ENCODE data around the gene MAD1L1.

Gene MAD1L1

DNA sequence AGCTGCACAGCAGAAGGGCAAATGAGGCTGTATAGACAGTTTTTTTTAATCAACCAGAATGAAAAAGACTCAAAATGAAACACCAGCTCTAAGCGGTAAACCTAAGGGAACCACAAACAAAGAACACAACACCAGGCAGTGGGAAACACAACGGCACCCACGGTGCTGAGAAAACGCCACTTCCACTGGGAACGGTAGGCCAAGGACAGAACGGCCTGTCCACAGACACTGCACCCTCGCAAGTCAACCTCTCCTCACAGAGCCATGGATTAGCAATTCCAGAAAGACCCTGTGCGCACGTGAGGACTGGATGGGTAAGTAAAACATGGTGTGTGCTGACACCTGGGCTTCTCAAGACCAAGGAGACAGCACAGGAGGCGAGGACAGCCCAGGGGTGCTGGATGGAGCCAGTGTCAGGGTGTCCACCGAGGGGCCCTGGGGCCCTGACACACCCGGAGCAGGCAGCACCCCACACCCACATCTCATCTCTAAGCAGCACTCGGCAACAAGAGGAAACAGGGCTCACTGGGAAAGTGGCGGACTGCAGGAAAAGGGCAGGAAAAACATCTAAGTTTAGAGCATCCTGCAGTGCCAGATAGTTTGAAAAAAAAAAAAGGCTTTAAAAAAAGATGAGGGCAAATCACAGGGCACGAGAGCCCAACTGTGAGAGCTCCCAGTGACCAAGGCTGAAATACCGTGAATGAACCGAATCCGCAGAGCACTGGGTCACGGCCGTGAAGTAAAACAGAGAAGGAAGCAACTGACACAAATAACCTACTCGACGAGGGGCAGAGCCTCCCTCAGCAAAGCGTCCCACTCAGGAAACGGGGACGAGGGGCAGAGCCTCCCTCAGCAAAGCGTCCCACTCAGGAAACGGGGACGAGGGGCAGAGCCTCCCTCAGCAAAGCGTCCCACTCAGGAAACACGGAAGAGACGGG, 120.2 kb downstream of the MAD1L1 start:
- DNase-seq = no peak

DNA sequence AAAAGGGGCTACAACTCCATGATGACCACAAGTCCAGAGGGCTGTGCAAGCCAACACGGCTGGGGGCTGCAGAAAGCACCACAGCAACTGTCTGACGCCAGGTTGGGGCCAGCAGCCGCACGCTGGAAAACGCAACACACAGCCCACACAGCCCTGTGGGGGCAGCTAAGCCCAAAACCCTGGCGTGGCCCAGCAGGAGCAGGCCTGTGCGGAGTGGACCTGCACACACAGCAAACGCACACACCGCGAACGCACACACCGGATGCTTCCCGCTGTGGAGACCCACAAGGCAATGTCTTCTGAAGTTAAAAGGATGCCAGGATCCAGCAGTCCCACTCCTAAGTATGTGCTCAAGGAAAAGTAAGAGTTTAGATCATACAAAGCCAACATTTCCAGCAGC, 121.2 kb downstream of the MAD1L1 start:
- DNase-seq = no peak

DNA sequence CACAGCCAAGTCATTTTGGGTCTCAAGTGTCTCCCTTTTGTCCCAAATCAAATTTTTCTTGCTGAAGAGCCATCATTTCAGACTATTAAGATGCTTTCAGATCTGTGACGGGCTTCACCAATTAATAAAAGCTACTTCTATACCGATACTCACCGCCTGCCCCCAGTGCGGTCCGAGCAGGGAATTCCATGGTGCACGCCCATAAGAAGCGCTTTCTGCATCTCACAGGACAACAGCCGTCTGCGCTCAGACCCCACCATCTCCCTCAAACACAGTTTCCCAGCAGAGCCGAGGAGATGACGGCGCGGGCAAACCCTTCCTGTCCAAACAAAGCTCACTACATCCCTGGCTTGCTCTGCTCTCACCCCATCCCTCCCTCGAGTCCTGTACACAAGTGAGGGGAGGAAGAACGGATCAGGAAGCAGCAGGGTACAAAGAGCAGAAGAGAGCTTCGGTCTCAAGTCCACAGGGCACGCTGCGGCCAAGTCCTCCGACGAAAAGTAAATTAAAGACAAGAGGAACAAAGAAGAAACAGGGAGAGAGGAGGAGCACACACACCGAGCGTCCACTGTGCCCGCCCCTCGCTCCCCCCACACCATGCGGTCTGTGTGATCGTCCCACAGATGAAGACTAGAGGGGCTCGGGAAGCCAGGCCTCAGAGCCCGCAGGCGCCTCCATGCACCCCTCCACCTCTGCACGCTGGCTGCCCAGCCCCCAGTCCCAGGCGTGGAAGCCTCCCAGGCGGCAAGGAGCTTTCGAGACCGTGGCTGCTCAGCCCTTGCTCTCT, 121.9 kb downstream of the MAD1L1 start:
- no peak for DNase-seq

DNA sequence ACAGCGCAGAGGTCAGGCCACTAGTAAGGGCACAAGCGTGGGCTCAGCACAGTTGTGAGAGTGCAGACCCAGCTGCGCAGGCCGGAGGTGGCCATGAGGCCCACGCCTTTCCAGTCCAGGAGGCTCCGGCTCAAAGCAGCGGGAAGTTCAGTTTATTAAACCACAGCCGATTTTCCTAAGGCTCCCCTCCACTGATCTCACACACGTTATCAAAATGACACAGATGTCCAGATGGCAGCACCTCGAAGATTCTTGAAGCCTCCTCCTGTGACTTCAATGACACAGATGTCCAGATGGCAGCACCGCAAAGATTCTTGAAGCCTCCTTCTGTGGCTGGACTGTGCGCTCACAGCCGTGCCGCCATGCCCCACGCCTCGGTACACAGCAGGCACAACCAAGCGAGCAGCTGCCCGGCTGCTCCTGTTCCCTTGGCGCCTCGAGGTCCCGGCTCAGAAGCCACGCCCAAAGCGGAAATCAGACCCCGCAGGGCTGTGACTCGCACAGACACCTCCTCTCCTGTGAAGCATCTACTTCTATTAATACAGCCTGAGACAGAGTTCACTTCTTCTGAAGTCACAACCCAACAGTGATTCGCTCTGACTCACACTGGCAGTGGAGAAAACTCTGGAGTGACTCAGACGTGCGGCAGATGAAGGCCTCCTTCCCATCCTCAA, 122.7 kb downstream of the MAD1L1 start:
- DNase-seq = peak; percentile 50 to 59

DNA sequence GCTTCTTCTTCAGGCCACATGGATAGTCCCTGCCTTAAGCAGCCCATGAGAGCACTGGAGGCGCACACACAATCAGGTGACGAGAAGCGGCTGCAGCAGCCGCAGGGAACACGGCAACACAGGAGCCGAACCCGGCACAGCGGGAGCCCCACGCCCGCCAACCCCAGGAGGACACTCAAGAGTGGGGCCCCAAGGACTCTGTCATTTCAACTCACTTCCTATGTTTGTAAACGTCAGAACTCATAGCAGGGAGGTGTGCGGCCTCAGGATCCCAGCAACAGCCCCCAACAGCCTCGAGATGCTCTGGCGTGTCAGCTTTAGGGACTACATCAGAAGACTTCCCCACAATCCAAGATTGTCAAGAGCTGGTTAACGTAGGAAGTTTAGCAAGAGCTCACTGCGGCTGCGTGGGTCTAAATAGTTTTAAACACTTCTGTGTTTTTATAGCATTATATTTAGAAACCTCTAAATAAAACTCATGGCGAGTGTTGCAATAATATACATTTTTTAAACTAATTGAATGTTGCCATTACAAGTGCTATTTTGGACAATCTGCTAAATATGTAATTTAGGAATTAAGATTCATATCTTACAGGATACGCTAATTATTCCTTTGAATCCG, 123.4 kb downstream of the MAD1L1 start:
- DNase-seq = no peak

DNA sequence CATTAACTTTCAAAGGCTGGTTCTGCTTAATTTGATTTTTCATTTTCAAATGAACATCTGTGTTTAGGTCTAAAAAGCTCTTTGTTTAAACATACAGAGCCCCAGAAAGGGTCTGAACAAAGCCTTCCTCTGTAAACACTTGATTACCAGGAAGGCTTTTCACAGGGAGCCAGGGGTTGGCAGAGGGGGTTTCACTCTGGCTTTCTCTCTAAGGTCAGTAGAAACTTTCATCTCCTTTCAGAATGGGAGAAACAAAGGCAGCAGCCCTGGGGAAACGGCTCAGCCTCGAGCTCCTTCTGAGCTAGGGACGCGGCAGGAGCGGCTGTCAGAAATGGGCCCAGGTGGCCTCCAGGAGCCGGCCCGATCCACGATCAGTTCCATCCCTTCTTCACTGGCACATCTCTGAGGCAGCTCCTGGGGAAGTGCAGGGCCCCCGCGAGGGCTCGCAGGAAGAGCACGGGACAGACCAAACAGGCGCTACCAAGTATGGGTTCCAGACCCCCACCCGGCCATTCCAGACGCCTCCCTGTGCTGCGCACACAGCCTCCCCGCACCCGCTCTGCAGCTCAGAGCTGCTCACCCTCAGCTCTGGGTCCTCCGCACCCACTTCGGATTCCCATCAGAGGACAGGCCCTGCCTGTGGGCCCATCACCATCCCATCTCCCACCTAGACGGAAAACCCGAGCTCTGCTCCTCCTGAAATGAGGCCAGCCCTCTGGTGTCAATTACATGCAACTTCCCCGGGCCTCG, 124.1 kb downstream of the MAD1L1 start:
- DNase-seq = no peak

DNA sequence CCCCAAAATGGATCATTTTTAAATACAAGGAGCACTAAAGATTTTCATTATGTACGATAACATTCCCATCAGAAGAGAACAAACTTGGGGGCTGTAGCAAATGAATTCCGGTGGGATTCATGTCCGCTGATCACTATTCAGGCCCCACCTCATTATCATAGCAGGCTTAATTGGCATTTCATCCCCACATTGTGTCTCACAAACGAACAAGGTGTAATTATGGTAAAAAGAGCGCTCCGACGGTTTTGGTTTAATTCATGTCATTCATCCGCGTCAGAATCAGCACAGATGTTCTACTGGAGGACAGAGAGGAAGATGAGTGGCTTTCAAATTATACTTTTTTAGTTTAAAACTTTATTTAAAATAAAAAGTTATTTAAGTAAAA, 124.7 kb downstream of the MAD1L1 start:
- DNase-seq = no peak

DNA sequence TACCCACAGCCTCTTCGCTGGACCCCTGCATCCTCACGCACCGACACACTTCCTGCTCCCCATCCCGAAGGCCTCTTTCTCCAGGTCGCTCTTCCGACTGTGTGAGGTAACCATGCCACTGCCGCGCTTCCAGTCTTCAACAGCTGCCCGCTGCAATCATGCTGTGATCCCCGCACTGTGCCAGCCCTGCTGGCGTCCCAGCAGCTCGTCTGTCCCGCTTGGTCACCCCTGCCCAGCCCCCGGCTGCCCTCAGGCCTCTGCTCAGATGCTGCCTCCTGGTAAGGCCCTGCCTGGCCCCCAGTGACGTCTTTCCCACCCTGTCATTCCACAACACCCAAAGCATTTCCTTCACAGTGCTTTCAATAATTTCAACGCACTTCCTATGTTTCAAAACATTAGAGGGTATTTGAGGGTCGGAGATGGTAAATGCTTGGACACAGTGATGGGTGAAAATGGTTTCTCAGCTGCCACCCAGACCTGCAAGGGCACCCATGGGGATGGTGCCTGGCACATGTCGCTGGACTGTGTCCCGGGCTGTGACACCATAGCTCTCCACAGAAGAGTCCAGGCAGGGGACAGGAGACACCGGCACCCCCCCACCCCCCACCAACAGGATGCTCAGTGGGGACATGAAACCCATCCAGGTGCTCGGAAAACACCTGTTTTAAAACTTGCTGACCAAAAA, 125.2 kb downstream of the MAD1L1 start:
- DNase-seq = no peak

DNA sequence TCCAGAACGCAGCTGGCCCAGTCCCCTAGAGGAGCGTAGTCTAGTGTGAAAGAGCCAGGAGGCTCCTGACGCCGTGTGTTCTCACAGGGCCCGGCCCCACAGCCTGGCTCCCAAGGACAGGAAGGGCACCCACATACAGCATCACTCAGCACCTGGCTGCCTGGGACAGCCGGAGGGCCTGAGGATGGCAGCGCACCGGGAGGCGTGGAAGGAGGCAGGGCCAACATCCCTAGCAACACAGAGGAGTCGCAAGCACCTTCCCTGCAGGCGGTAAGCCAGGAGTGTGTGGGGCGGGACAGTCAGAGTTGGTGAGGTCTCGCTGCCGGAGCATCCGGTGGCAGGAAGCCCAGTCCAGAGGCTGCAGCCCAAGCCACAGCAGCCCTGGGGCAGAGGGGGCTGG, 125.8 kb downstream of the MAD1L1 start:
- no peak for DNase-seq

DNA sequence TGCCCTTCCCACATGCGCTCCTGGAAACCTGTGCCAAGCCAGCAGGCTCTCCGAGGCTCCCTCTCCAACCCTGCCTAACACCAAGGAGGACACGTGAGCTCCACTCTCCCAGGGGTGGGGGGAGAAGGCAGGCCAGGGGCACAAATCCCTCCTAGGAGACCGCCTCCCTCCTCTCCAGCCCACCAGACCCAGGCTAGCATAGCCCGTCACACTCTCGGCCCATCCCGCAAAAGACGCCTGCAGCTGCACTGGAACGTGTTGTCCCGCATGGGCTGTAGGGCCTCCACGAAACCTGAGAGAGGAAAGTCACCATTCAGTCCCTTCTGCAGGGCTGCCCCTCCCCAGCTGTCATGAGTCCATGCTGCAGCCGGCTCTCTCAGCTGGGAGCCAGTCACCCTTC, 126.3 kb downstream of the MAD1L1 start:
- DNase-seq = no peak

DNA sequence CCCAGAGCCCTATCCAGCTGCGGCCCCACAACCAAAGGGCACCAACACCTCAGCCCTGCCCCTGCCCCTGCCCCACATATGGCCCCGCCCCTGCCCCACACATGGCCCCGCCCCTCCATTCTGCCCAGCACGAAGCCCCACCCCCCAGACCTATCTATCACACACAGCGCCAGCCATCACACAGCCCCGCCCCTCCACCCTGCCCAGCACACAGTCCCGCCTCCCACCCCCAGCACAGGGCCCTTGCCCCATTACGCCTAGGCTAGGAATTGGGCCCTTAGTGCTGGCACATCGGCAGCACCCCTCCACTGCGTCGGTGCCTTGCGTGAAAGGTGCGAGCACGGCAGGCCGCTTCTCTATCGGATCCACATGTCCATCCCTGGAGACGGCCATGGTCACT, 126.8 kb downstream of the MAD1L1 start:
- DNase-seq = no peak

DNA sequence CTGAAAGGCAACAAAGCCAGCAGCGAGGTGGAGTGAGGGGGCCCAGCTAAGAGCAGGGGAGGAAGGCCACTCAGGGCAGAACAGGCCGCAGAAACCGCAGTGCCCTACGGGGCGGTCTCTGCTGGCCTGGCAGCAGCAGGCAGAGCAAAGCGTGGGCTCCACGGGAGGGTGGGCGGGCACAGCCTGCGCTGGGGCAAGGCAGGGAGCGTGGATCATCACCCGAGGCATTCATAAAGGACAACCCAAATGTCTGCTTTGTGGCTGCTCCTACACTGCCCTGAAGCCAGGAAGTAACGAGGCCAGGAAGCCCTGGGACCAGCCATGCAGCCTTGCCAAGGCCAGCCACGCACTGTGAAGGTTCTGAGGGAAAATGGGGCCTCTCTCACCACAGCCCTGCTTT, 127.5 kb downstream of the MAD1L1 start:
- DNase-seq = no peak

DNA sequence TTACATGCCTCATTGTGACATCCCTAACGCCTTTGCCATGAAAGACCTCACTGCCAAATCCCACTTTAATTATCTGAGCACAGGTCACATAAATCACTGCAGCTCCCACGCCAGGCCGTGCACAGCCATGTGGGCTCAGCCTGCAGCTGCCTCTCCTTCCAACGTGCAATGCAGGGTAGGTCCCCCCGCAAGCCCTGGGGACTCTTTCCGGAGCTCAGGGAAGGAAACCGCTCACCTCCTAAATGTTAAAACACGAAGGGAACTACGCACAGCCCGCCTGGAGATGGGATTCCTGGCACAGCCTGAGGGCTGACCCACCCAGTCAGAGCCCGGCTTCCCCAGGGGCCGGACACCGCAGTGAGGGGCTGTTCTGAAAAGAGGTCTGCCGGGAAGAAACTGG, 128.0 kb downstream of the MAD1L1 start:
- DNase-seq = no peak

DNA sequence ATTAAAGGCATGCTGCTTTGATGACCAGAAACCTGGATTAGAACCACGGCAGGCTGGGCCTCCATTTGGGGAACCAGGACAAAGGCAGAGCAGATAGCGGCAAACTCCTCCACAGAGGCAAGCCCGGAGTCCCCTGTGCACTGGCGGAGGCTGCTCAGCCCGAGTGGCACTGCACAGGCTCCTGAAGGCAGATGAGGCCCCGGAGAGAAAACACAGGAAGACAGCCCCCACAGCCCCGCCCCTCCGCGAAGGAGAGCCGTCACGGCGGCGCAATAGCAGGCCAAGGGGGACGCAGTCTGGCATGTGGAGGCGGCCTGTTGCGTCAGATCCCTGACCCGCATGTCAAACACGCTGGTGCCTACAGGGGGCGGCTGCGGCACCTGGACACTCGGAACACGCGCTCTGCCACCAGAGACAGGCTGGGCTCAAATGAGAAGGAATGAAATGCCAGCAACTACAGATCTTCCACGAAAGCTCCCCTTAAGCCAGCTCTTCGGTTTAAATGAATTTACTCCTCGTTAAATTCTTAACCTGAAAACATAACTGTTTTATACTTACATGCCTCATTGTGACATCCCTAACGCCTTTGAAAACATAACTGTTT, 128.5 kb downstream of the MAD1L1 start:
- DNase-seq = peak; percentile 60 to 73

DNA sequence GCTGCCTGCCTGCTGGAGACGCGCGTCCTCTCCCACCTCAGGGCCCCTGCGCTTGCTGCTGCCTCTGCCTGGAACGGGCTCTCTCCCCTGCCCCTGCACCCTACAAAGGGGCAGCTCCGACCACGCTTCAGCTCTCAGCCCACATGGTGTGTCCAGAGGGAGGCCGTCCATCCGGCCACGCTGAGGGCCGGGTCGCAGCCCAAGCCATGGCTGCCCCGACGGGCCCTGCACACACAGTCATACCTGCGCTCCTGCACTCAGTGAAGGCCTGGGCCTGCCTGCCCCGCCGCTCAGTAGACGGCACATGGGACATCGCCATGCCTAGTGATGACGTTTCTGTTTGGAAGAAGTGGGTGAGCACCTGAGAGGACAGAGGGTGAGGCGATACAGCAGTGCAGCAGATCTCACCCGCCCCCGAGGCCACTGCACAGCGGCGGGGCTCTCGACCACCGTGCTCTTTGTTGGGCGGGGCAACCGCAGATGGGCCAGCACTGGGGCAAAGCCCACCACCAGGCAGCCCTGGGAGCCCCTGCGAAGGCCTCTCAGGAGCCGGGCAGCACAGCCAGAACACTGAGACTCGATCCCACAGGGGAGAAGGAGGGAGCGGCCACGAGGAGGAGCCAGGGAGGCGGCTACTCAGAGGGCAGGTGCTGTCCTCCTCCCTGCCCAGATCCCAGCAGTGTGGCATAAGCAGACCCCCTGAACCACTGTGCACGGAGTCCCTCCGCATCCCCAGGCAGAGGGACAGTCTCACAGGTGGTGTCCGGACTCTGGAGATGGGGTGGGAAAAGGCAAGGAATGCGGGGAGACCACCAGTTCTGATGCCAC, 129.5 kb downstream of the MAD1L1 start:
- DNase-seq = no peak

DNA sequence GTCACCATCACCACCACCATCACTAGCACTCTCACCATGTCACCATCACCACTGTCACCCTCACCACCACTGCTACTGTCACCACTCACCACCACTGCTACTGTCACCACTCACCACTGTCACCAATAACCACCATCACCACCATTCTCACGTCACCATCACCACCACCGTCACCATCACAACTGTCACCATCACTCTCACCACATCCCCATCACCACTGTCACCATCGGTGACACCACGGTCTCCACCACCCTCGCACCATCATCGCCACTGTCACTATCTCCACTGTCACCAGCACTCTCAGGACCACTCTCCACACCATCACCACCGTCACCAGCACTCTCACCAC, 130.4 kb downstream of the MAD1L1 start:
- no peak for DNase-seq

DNA sequence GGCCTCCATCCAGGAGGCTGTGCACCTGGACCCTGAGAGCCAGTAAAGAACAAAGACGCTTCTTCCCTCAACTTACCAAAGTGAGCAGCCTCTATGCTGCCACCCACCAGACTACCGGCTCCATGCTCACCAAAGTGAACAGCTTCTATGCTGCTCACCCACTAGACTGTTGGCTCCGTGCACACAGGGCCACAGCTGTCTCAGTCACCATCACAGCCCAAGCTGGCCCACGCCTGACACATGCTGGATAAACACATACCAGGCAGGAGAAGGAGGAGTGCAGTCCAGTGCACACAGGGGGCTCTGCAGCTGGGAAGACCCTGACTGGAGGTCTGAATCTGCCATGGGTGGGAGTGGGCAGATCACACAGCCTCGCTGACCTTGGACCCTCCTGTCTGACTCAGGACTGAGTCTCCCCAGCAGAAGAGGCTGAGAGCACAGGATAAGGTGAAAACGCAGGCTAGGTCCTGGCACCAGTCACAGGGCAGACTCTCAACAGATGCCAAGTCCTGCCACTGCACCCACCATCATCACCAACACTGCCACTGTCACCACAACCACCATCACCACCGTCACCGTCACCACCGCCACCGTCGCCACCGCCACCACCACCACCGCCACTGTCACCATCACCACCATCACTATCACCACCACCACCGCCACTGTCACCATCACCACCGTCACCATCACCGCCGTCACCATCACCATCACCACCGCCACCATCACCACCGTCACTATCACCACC, 130.9 kb downstream of the MAD1L1 start:
- DNase-seq = no peak

DNA sequence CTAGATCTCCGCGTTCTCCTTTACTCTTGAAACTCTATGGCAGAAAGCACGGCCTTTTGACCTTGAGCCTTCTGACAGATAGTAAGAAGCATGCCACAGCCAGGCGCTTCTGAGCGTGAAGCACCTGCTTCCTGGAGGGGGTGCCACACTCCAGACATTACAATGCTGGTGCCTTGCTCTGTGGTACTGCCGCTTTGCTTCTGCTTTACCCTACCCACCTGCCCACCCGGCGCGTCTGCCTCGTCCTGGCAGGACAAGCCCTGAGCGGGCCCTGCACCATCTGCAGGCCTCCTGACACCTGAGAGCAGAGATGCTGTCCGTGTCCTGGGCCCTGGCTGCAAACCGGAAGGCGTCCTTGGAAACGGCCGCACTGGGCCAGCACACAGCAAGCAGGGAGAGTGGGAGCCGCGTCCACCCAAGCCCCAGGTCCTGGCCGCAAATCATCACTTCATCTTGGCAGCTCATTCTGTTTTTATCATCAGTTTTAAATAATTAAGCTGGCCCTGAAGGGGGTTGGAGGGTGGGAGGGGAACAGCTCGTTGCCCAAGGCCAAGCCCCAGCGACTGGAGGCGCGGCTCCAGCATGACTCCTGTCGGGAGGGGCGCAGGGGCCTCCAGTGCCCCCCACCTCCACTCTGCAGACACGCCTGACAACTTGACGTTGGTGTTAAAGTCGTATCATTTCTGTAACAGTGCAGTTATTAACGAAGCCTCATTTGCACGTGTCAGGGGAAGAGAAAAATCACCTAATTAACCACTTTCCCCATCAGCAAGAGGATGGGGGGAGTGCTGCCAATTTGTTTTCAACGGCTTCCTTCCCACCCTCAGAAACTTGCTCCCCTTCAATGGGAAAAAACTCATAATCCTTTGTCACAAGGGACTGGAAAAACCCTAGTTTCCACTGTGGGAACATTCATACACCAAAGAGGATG, 132.2 kb downstream of the MAD1L1 start:
- DNase-seq = no peak
